ENCODE data around the gene ANTXR1. TPM values are rescaled to one million over a fixed set of nuclear protein-coding genes. Genes with fewer than 3 reads are reported as not detected.

ANTXR1 gene
- total RNA-seq, 1 donor from 2014 or later: 89.9 TPM

- no peak for DNase-seq (ENCODE audit: low spot score)
- ATAC-seq: no peak
- intact Hi-C loops (cut with DNase I): no loop called here
These were observed 130.9 kb downstream of the ANTXR1 start for GRCh38 chr2:69143748-69144360.

GRCh38 chr2:69145204-69145603 lies 132.2 kb downstream of the ANTXR1 start:
- DNase-seq (ENCODE audit: low spot score) (no peak), ATAC-seq (no peak)
- intact Hi-C loops (cut with DNase I): no loop called here

GRCh38 chr2:69147841-69148533 lies 135.0 kb downstream of the ANTXR1 start:
- ATAC-seq (no peak), DNase-seq (ENCODE audit: low spot score) (no peak)
- intact Hi-C loops (cut with DNase I): no loop called here

GRCh38 chr2:69149631-69150215 lies 136.7 kb downstream of the ANTXR1 start:
- intact Hi-C loops (cut with DNase I): no loop called here

GRCh38 chr2:69151931-69152330 lies 139.0 kb downstream of the ANTXR1 start:
- no peak for DNase-seq (ENCODE audit: low spot score)

More at GRCh38 chr2:69149631-69150215, 136.7 kb downstream of the ANTXR1 start:
- peak; percentile 87 for ATAC-seq
- peak; percentile 66 for DNase-seq (ENCODE audit: low spot score)

GRCh38 chr2:69152847-69153583 lies 140.0 kb downstream of the ANTXR1 start:
- ATAC-seq (no peak), DNase-seq (ENCODE audit: low spot score) (no peak)
- intact Hi-C loops (cut with DNase I): no loop called here

More at GRCh38 chr2:69151931-69152330, 139.0 kb downstream of the ANTXR1 start:
- ATAC-seq: peak; percentile 9
- intact Hi-C loops (cut with DNase I): no loop called here

- no peak for ATAC-seq
- no peak for DNase-seq (ENCODE audit: low spot score)
- intact Hi-C loops (cut with DNase I): no loop called here
These were observed 141.1 kb downstream of the ANTXR1 start for GRCh38 chr2:69154106-69154505.

GRCh38 chr2:69156624-69157023 lies 143.6 kb downstream of the ANTXR1 start:
- no peak for ATAC-seq
- intact Hi-C loops (cut with DNase I): no loop called here
- no peak for DNase-seq (ENCODE audit: low spot score)

GRCh38 chr2:69157441-69157840 lies 144.5 kb downstream of the ANTXR1 start:
- no peak for ATAC-seq
- DNase-seq (ENCODE audit: low spot score): no peak
- intact Hi-C loops (cut with DNase I): no loop called here

- ATAC-seq: no peak
- no peak for DNase-seq (ENCODE audit: low spot score)
- intact Hi-C loops (cut with DNase I): no loop called here
These were observed 147.0 kb downstream of the ANTXR1 start for GRCh38 chr2:69159986-69160385.

GRCh38 chr2:69162057-69162456 lies 149.1 kb downstream of the ANTXR1 start:
- ATAC-seq: no peak
- DNase-seq (ENCODE audit: low spot score): no peak
- intact Hi-C loops (cut with DNase I): no loop called here

- peak; percentile 89 for ATAC-seq
- intact Hi-C loops (cut with DNase I): no loop called here
- no peak for DNase-seq (ENCODE audit: low spot score)
These were observed 150.1 kb downstream of the ANTXR1 start for GRCh38 chr2:69163109-69163508.

- intact Hi-C loops (cut with DNase I): no loop called here
- DNase-seq (ENCODE audit: low spot score): no peak
- no peak for ATAC-seq
These were observed 150.6 kb downstream of the ANTXR1 start for GRCh38 chr2:69163556-69163955.

- ATAC-seq (no peak), DNase-seq (ENCODE audit: low spot score) (no peak)
- intact Hi-C loops (cut with DNase I): no loop called here
These were observed 151.2 kb downstream of the ANTXR1 start for GRCh38 chr2:69164061-69164778.

GRCh38 chr2:69165091-69165880 lies 152.3 kb downstream of the ANTXR1 start:
- DNase-seq (ENCODE audit: low spot score) (no peak), ATAC-seq (no peak)
- intact Hi-C loops (cut with DNase I): no loop called here

- no peak for ATAC-seq
- no peak for DNase-seq (ENCODE audit: low spot score)
- intact Hi-C loops (cut with DNase I): no loop called here
These were observed 153.5 kb downstream of the ANTXR1 start for GRCh38 chr2:69166465-69166811.

- DNase-seq (ENCODE audit: low spot score): no peak
- intact Hi-C loops (cut with DNase I): no loop called here
- peak; percentile 71 for ATAC-seq
These were observed 154.0 kb downstream of the ANTXR1 start for GRCh38 chr2:69166812-69167468.

GRCh38 chr2:69167469-69167822 lies 154.5 kb downstream of the ANTXR1 start:
- no peak for ATAC-seq
- DNase-seq (ENCODE audit: low spot score): no peak
- intact Hi-C loops (cut with DNase I): no loop called here

All from sciatic nerve (tissue), 2 donors.